Mesothelial cell of epicardium (in vitro differentiated cells): ENCODE data around the gene NUP214. TPM values are rescaled to one million over a fixed set of nuclear protein-coding genes. Genes with fewer than 3 reads are reported as not detected.

Experiments used
- DNase-seq, 2 experiments: peaks; one replicate each; pipeline ENCODE4 v3.0.0; 2021; ENCODE audit warnings: low spot score in 2 of 2; ENCODE audit not compliant: unreplicated experiment in 2 of 2
- H3K27ac Mint-ChIP-seq: 2 replicates; pipeline ENCODE4 v1.8.0; 2021; ENCODE audit warnings: mixed read lengths
- H3K27me3 Mint-ChIP-seq: 2 replicates; pipeline ENCODE4 v1.8.0; 2021; ENCODE audit warnings: low read depth, mixed read lengths
- H3K36me3 Mint-ChIP-seq: 2 replicates; pipeline ENCODE4 v1.8.0; 2021; ENCODE audit warnings: mixed read lengths
- H3K4me1 Mint-ChIP-seq: 2 replicates; pipeline ENCODE4 v1.8.0; 2021; ENCODE audit warnings: mixed read lengths
- H3K4me3 Mint-ChIP-seq: 2 replicates; pipeline ENCODE4 v1.8.0; 2021; ENCODE audit warnings: mild to moderate bottlenecking, moderate library complexity, mixed read lengths
- H3K9me3 Mint-ChIP-seq: 2 replicates; pipeline ENCODE4 v1.8.0; 2021; ENCODE audit warnings: mixed read lengths
- total RNA-seq: library from RNA; stranded (reverse); gene quantifications from 3 replicates; pipeline ENCODE4 v1.2.1, GENCODE V29; 2021
- TF ChIP-seq, protein P1 (sequence below): fragments of 200-600 bp; sonication (generic); IDR thresholded peaks from one replicate; pipeline ENCODE4 v1.5.0; 2021; ENCODE audit warnings: antibody characterized with exemption; ENCODE audit not compliant: unreplicated experiment

NUP214 gene
- total RNA-seq, 1 donor from 2014 or later, result 69.4 TPM

DNA sequence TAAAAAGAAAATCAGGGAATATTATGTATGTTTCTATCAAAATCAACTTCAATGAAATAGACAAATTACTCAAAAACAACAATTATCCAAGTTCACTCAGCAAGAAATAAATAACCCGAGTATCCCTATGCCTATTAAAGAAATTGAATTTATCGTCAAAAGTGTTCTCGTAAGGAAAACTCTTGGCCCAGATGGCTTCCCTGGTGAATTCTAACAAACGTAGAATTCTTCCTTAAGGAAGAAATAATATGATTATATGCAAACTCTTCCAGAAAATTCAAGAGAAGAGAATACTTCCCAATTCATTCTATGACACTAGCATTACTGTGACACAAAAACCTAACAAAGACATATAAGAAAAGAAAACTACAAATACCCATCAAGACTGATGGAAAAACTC is 121.2 kb downstream of the NUP214 start:
- Mint-ChIP-seq H3K4me1 (no peaks in the 10 kb centered on the region), H3K27ac (no peak overlapping the region), H3K9me3 (peaks cover 11% of the 10 kb centered on the region), H3K36me3 (no peaks in the 10 kb centered on the region), H3K27me3 (no peaks in the 10 kb centered on the region), H3K4me3 (no peak overlapping the region)
- TF ChIP-seq, protein P1, sequence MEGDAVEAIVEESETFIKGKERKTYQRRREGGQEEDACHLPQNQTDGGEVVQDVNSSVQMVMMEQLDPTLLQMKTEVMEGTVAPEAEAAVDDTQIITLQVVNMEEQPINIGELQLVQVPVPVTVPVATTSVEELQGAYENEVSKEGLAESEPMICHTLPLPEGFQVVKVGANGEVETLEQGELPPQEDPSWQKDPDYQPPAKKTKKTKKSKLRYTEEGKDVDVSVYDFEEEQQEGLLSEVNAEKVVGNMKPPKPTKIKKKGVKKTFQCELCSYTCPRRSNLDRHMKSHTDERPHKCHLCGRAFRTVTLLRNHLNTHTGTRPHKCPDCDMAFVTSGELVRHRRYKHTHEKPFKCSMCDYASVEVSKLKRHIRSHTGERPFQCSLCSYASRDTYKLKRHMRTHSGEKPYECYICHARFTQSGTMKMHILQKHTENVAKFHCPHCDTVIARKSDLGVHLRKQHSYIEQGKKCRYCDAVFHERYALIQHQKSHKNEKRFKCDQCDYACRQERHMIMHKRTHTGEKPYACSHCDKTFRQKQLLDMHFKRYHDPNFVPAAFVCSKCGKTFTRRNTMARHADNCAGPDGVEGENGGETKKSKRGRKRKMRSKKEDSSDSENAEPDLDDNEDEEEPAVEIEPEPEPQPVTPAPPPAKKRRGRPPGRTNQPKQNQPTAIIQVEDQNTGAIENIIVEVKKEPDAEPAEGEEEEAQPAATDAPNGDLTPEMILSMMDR, result no peak
- no peak for DNase-seq

DNA sequence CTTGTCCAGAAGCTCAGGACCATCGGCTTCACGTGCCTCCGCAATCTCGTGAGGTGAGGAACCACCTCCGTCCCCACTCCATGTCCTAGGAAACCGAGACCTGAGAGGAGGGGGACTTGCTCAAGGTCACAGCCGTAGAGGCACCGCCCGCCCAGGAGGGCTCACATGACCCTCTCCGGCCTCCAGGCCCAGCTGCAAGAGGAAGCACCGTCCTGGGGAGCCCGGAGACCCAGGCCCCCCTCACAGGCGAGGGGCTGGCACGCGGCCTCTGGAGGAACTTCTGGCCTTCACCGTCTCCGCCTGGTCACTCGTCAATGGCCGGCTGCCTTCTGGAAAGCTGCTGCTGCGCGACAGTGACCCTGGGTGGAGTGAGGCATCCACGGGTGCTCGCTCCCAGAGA is 126.7 kb downstream of the NUP214 start:
- Mint-ChIP-seq H3K9me3 (no peaks in the 10 kb centered on the region), H3K4me1 (peaks cover 1% of the 10 kb centered on the region)

DNA sequence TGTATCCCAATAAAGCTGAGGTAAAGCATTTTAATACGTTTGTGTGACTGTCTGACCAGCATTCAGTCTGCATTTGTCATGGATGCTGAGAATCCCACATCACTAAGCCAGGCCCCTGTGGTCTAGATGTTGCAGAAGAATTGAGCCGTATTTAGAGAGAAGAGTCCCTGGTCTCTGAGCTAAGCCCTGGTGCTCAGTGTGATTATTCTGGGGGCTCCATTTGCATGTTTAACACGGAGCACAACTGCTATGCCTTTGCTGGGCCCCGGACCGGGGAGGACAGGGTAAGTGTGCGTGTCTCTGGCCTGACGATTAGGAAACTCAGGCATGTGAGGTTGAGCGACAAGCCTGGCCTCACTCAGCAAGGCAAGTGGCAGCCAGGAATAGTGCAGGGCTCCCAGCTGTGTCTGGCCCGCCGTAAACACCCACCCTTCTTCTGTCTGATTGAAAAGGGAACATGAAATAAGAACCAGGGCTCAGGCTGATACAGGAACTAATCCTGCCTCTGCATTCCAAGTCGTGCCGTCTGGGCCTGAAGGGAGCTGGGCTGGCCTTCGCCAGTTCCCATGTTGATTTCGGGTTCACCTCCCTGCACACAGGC is 128.6 kb downstream of the NUP214 start:
- H3K27me3 Mint-ChIP-seq, result no peaks in the 10 kb centered on the region
- H3K9me3 Mint-ChIP-seq, result no peaks in the 10 kb centered on the region
- DNase-seq, result no peak
- H3K36me3 Mint-ChIP-seq, result no peaks in the 10 kb centered on the region
- H3K27ac Mint-ChIP-seq, result no peak overlapping the region
- TF ChIP-seq, protein P1, result no peak
- peaks cover 1% of the 10 kb centered on the region for H3K4me1 Mint-ChIP-seq
- H3K4me3 Mint-ChIP-seq, result no peak overlapping the region

More for the DNA sequence above, 126.7 kb downstream of the NUP214 start:
- Mint-ChIP-seq H3K27ac (no peak overlapping the region), H3K36me3 (no peaks in the 10 kb centered on the region), H3K27me3 (no peaks in the 10 kb centered on the region), H3K4me3 (no peak overlapping the region)
- TF ChIP-seq, protein P1, result no peak
- no peak for DNase-seq

DNA sequence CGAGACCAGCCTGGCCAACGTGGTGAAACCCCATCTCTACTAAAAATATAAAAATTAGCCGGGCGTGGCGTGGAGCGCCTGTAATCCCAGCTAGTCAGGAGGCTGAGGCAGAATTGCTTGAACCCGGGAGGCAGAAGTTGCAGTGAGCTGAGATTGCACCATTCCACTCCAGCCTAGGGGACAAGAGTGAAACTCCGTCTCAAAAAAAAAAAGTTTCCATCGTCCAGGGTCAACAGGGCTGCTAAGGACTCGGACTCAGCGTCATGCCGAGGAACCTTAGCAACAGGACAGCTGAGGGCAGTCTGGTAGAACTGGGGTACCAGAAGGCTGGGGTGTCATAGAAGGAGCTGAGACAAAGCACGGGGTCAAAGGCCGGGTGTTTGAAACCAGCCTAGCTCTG is 129.2 kb downstream of the NUP214 start:
- no peak for DNase-seq
- Mint-ChIP-seq H3K4me3 (no peak overlapping the region), H3K9me3 (no peaks in the 10 kb centered on the region), H3K27ac (no peak overlapping the region), H3K36me3 (no peaks in the 10 kb centered on the region), H3K27me3 (no peaks in the 10 kb centered on the region), H3K4me1 (peaks cover 1% of the 10 kb centered on the region)
- TF ChIP-seq, protein P1, result no peak

DNA sequence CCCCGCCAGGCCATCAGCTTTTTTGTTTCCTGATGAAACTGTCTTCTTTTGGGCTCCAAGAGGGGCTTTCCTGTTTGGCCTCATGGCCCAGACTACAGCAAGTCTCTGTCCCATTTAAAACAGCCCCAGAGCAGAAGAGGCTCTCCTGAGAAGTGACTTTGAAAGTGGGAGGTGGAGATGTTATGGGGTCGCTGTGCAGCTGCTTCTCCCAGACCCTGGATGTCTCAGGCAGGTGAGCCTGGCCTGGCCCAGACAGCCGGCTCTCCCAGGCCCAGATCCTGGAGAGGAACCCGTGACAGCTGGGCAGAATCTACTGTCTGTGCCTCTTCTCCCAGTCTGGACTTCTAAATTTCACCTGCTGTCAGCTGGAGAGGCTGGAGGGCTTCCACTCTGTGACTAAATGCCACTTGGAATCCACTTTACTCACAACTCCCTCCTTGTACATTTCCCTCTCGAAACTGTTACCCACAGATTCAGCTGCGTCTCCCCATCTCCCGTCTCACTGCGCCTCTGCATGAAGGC is 130.4 kb downstream of the NUP214 start:
- TF ChIP-seq, protein P1, result no peak
- H3K27ac Mint-ChIP-seq, result peak overlapping the region; percentile 4
- H3K27me3 Mint-ChIP-seq, result no peaks in the 10 kb centered on the region
- H3K36me3 Mint-ChIP-seq, result no peaks in the 10 kb centered on the region
- H3K9me3 Mint-ChIP-seq, result no peaks in the 10 kb centered on the region
- H3K4me1 Mint-ChIP-seq, result peaks cover 1% of the 10 kb centered on the region
- no peak overlapping the region for H3K4me3 Mint-ChIP-seq
- DNase-seq, result no peak
